Activated CD4-positive, alpha-beta memory T cell treated with anti-CD3 and anti-CD28 coated beads for 36 hours (primary cell): ENCODE results near the gene KHDC3L. TPM values are rescaled to one million over a fixed set of nuclear protein-coding genes. Genes with fewer than 3 reads are reported as not detected.

ENCODE experiments used
- CTCF ChIA-PET: fragments of 350-600 bp; sonication (Branson Sonifier 250); formaldehyde crosslinking; loops from one replicate; lab custom pipeline; 2021; ENCODE audit warnings: antibody characterized with exemption, inconsistent platforms; lab: Charles Lee
- POLR2A ChIA-PET: fragments of 350-600 bp; sonication (Branson Sonifier 250); formaldehyde crosslinking; loops from one replicate; lab custom pipeline; 2021; ENCODE audit warnings: antibody characterized with exemption; lab: Charles Lee
- DNase-seq: peaks from one replicate; pipeline ENCODE4 v3.0.0-alpha.2; 2020
- H3K27ac Mint-ChIP-seq: one replicate; pipeline ENCODE4 v1.8.0; 2021; ENCODE audit warnings: mixed read lengths
- H3K27me3 Mint-ChIP-seq: one replicate; pipeline ENCODE4 v1.8.0; 2021; ENCODE audit warnings: mixed read lengths
- H3K36me3 Mint-ChIP-seq: one replicate; pipeline ENCODE4 v1.8.0; 2021; ENCODE audit warnings: mixed read lengths
- H3K4me1 Mint-ChIP-seq: one replicate; pipeline ENCODE4 v1.8.0; 2021; ENCODE audit warnings: low read depth, mixed read lengths
- H3K4me3 Mint-ChIP-seq: one replicate; pipeline ENCODE4 v1.8.0; 2021; ENCODE audit warnings: mild to moderate bottlenecking, mixed read lengths
- H3K9me3 Mint-ChIP-seq: one replicate; pipeline ENCODE4 v1.8.0; 2021; ENCODE audit warnings: mixed read lengths
- intact Hi-C: fragments of 100-400 bp; cut with micrococcal nuclease; formaldehyde crosslinking; loops from one replicate; pipeline ENCODE4 v1.15.1; 2023
- total RNA-seq, 2 experiments: library from RNA; stranded (reverse); gene quantifications; one replicate each; pipeline ENCODE4 v1.2.3, GENCODE V29; 2021

The KHDC3L gene
- total RNA-seq, 2 experiments from 2014 or later = not detected

GRCh38 chr6:73348550-73349204 lies 13.8 kb upstream of the KHDC3L start:
- ChIA-PET POLR2A (no interaction called here), CTCF (no interaction called here)
- Mint-ChIP-seq H3K36me3 (no peaks in the 10 kb centered on the region), H3K9me3 (no peaks in the 10 kb centered on the region), H3K4me1 (no peaks in the 10 kb centered on the region), H3K4me3 (no peak overlapping the region), H3K27ac (no peak overlapping the region), H3K27me3 (peaks cover 23% of the 10 kb centered on the region)
- no peak for DNase-seq
- intact Hi-C loops = no loop called here

DNA sequence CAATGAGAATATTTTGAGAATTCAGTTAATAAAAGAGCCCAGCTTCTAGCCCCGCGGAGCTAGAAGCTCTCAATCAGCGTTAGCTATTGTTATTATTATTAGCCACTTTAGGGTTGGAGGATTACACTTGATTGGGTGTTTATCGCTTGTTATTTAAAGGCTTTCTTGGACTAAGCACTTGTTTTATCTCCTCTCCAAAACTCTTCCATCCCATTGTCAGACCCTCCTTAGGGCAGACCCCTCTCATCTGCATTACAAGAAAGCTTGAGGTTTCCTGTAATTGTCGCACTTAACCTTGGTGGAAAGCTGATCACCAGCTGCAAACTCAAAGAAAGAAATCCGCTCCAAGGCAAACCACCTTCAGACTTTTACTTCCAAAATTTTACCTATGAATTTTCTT lies 13.1 kb upstream of the KHDC3L start:
- H3K4me3 Mint-ChIP-seq = no peak overlapping the region
- POLR2A ChIA-PET = no interaction called here
- H3K27ac Mint-ChIP-seq = no peak overlapping the region
- peaks cover 23% of the 10 kb centered on the region for H3K27me3 Mint-ChIP-seq
- no peaks in the 10 kb centered on the region for H3K4me1 Mint-ChIP-seq
- no peak for DNase-seq
- intact Hi-C loops = no loop called here
- no peaks in the 10 kb centered on the region for H3K36me3 Mint-ChIP-seq
- H3K9me3 Mint-ChIP-seq = no peaks in the 10 kb centered on the region
- CTCF ChIA-PET = no interaction called here

DNA sequence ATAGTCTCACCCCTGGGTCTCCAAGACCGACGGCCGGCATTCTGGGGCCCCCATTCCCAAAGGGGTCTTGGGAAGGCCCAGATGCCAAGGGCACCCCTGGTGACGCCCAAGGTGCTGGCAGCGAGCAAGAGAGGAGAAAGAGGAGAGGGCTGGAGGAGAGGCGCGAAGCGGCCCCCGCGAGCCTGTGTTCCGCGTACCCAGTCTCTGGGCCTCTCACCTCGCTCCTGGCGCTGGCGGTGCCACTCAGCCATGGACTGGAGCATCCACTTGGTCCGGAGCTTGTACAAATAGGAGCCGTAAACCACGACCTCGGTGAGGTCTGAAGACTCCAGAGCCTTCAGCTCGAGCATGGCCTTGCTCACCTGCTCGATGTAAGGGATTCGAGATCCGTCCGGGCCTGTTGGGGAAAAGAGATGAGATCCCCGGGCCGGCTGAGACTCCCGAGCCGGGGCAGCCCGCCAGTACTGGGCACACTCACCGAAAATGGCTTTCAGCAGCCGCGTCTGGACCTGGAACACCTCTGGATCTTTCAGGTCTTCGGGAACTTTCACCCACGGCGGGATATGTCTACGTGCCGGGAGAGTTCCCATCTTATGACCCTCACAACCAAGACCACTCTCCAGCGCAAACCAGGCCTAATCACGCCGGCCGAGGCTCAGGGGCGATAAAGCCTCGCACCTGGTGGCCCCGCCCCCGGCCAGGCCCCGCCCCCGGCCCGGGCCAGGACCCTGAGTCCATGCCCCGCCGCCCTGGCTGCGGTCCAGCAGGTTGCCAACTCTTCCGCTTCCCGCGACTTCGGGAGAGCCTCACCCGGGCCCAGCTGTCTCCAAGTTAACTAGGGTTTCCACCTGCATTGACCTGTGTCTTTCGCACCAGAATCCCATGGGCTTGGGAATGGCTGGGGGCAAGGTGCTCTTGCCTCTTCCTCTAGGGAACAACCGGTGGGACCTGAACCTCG lies 8.5 kb upstream of the KHDC3L start, which contains the start of gene DPPA5:
Gene DPPA5 (minus strand): TSS at position 641 of the 958 bp plus-strand sequence. CDS start 51 bp downstream, at position 590.
- no peak for DNase-seq
- Mint-ChIP-seq H3K4me3 (no peak within 1 kb of the TSS), H3K27ac (no peak within 1 kb of the TSS), H3K9me3 (no peaks in the 10 kb centered on the region), H3K36me3 (no peaks in the 10 kb centered on the region), H3K4me1 (no peaks in the 10 kb centered on the region), H3K27me3 (peaks cover 7% of the 10 kb centered on the region)
- ChIA-PET CTCF (no interaction called here), POLR2A (no interaction called here)
- intact Hi-C loops = no loop called here

DNA sequence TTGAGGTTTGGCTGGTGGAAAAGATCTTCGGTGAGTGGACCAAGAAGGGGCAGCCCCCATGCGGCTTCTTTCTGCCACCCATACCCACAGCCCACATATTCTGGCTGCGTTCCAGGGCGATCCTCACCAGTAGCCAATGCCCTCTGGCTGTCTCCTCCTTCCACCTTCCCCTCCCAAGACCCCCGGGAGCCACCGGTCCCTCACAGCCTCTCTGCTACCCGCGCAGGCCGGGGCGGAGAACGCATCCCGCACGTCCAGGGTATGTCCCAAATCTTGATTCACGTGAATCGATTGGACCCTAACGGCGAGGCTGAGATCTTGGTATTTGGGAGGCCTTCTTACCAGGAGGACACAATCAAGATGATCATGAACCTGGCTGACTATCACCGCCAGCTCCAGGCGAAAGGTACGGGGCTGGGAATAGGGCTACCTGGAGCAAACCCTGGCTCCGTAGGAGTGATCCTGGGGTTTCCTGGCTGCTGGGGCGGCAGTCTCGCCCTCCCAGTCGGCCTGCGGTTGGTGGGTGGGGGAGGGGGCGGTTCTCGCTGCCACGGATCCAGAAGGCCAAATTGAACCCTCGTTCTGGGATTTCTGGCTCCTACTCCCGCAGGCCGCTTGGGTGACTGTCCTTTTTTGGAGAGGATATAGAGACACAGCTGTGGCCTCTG lies 545 bp downstream of the KHDC3L start:
- ChIA-PET POLR2A (no interaction called here), CTCF (no interaction called here)
- H3K9me3 Mint-ChIP-seq = no peaks in the 10 kb centered on the region
- H3K4me3 Mint-ChIP-seq = no peak overlapping the region
- H3K27me3 Mint-ChIP-seq = peaks cover 1% of the 10 kb centered on the region
- intact Hi-C loops = no loop called here
- DNase-seq = no peak
- no peaks in the 10 kb centered on the region for H3K4me1 Mint-ChIP-seq
- no peaks in the 10 kb centered on the region for H3K36me3 Mint-ChIP-seq
- H3K27ac Mint-ChIP-seq = no peak overlapping the region

- Mint-ChIP-seq H3K36me3 (no peaks in the 10 kb centered on the region), H3K4me1 (no peaks in the 10 kb centered on the region), H3K27me3 (peaks cover 1% of the 10 kb centered on the region), H3K9me3 (no peaks in the 10 kb centered on the region), H3K27ac (no peak overlapping the region), H3K4me3 (no peak overlapping the region)
- intact Hi-C loops = no loop called here
- DNase-seq = no peak
- ChIA-PET POLR2A (no interaction called here), CTCF (no interaction called here)
Observed at GRCh38 chr6:73363537-73363875, 1.0 kb downstream of the KHDC3L start.

GRCh38 chr6:73364121-73364520 lies 1.7 kb downstream of the KHDC3L start:
- no peak for DNase-seq
- H3K27me3 Mint-ChIP-seq = no peaks in the 10 kb centered on the region
- POLR2A ChIA-PET = no interaction called here
- intact Hi-C loops = no loop called here
- no peak overlapping the region for H3K4me3 Mint-ChIP-seq
- no peaks in the 10 kb centered on the region for H3K9me3 Mint-ChIP-seq
- no peak overlapping the region for H3K27ac Mint-ChIP-seq
- no peaks in the 10 kb centered on the region for H3K36me3 Mint-ChIP-seq
- H3K4me1 Mint-ChIP-seq = no peaks in the 10 kb centered on the region
- CTCF ChIA-PET = no interaction called here

DNA sequence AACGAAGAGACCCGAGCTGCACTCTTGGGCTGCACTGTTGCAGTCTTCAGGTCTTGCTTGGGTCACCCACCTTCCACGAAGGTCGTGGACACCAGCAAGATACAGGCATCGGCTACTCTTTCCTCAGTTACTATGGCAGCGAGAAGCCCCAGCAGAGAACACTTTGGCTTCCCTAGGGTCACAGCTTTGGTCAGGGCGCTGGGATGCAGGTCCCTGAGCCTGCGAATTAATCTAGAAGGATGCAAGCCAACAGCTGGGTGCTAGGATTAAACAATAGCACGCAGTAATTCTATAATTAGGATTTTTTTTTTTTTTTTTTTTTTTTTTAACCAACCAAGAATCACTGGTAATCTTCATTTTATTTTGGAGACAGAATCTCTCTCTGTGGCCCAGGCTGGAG lies 2.1 kb downstream of the KHDC3L start:
- no peak overlapping the region for H3K27ac Mint-ChIP-seq
- no peaks in the 10 kb centered on the region for H3K27me3 Mint-ChIP-seq
- ChIA-PET CTCF (interaction anchor here (1.4 kb wide), 1 partner anchor 38 kb away, joined by 3 read pairs; no protein-coding TSS in a partner anchor), POLR2A (no interaction called here)
- H3K4me1 Mint-ChIP-seq = no peaks in the 10 kb centered on the region
- intact Hi-C loops = no loop called here
- no peaks in the 10 kb centered on the region for H3K36me3 Mint-ChIP-seq
- H3K4me3 Mint-ChIP-seq = no peak overlapping the region
- DNase-seq = no peak
- H3K9me3 Mint-ChIP-seq = no peaks in the 10 kb centered on the region

GRCh38 chr6:73367761-73368355 lies 5.4 kb downstream of the KHDC3L start:
- H3K4me1 Mint-ChIP-seq = no peaks in the 10 kb centered on the region
- H3K27me3 Mint-ChIP-seq = no peaks in the 10 kb centered on the region
- ChIA-PET CTCF (interaction anchor here (0.7 kb wide), 1 partner anchor 21 kb away, joined by 3 read pairs; no protein-coding TSS in a partner anchor), POLR2A (no interaction called here)
- peaks cover 10% of the 10 kb centered on the region for H3K9me3 Mint-ChIP-seq
- no peak overlapping the region for H3K4me3 Mint-ChIP-seq
- no peak overlapping the region for H3K27ac Mint-ChIP-seq
- no peaks in the 10 kb centered on the region for H3K36me3 Mint-ChIP-seq
- DNase-seq = no peak
- intact Hi-C loops = no loop called here

- H3K27me3 Mint-ChIP-seq = no peaks in the 10 kb centered on the region
- ChIA-PET CTCF (interaction anchor here (0.5 to 0.7 kb wide), 2 partner anchors 20 to 64 kb away, joined by 3 read pairs; no protein-coding TSS in a partner anchor), POLR2A (no interaction called here)
- intact Hi-C loops = no loop called here
- no peaks in the 10 kb centered on the region for H3K4me1 Mint-ChIP-seq
- H3K4me3 Mint-ChIP-seq = no peak overlapping the region
- H3K27ac Mint-ChIP-seq = no peak overlapping the region
- no peak for DNase-seq
- H3K9me3 Mint-ChIP-seq = peaks cover 14% of the 10 kb centered on the region
- peaks cover 2% of the 10 kb centered on the region for H3K36me3 Mint-ChIP-seq
Observed at GRCh38 chr6:73368675-73369074, 6.2 kb downstream of the KHDC3L start.

DNA sequence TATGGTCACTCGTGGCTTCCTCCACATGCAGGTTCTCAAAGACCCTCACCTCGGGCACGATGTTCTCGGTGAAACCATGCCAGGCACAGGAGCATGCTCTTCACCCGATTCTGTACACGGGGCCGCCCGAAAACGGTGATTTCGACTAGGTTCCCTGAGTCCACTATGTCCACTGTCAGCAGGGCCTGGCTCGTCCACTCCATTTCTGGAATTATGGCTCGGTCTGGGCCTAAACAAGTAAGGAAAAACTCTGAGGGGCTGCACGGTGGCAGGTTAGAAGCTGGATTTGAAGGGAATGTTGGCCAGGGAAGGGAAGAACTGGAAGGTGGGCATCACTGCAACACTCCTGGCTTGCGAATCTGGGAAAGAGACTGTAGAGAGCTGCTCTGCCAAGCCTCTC lies 6.7 kb downstream of the KHDC3L start:
- no peak for DNase-seq
- Mint-ChIP-seq H3K4me1 (no peaks in the 10 kb centered on the region), H3K4me3 (no peak overlapping the region), H3K27me3 (no peaks in the 10 kb centered on the region), H3K9me3 (peaks cover 14% of the 10 kb centered on the region), H3K27ac (no peak overlapping the region), H3K36me3 (peaks cover 2% of the 10 kb centered on the region)
- ChIA-PET POLR2A (no interaction called here), CTCF (no interaction called here)
- intact Hi-C loops = no loop called here

DNA sequence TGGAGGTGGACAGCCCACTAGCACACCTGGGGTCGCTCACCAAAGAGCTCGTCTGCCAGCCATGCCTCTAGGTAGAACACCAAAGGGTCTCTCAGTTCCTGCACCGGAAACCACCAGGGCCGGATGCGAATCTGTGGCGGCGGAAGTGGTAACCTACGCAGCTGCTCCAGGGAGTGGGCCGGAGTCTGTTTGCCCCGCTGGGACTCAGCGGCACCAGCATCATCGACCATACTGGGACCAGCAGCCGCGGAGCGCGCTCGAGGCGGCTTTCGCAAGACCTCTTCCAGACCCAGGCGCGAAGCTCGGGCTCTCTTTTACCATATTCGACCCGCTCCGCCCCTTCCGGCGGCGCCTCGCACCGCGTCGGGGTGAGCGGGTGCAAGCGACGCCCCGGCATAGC lies 7.1 kb downstream of the KHDC3L start, which contains the start of gene OOEP:
Gene OOEP (minus strand): TSS at position 335 of the 400 bp plus-strand sequence. CDS start 105 bp downstream, at position 230.
- Mint-ChIP-seq H3K27ac (no peak within 1 kb of the TSS), H3K36me3 (peaks cover 2% of the 10 kb centered on the region), H3K9me3 (peaks cover 14% of the 10 kb centered on the region), H3K4me3 (no peak within 1 kb of the TSS), H3K4me1 (no peaks in the 10 kb centered on the region), H3K27me3 (no peaks in the 10 kb centered on the region)
- CTCF ChIA-PET = no interaction called here
- DNase-seq = no peak
- POLR2A ChIA-PET = no interaction called here
- intact Hi-C loops = no loop called here

DNA sequence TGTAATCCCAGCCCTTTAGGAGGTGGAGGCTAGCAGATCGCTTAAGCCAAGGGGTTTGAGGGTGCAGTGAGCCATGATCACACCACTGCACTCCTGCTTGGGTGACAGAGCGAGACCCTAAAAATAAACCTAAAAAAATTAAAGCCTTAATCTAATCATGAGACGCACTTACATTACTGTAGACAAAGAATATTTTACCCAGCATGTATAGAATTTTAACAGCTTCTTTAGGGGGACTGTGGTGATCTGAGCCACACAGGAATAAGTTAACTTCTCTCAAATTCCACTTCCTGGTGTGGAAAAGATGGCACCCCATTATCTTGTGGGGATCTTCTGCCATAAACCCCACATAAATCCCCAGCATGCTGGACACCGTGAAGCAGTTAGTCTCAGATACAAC lies 9.5 kb downstream of the KHDC3L start:
- intact Hi-C loops = no loop called here
- Mint-ChIP-seq H3K27me3 (no peaks in the 10 kb centered on the region), H3K4me3 (no peak overlapping the region), H3K36me3 (peaks cover 2% of the 10 kb centered on the region), H3K9me3 (peaks cover 14% of the 10 kb centered on the region), H3K4me1 (no peaks in the 10 kb centered on the region), H3K27ac (no peak overlapping the region)
- ChIA-PET POLR2A (no interaction called here), CTCF (no interaction called here)
- DNase-seq = no peak
